Measurements from ENCODE around the gene CCNY.

DNA sequence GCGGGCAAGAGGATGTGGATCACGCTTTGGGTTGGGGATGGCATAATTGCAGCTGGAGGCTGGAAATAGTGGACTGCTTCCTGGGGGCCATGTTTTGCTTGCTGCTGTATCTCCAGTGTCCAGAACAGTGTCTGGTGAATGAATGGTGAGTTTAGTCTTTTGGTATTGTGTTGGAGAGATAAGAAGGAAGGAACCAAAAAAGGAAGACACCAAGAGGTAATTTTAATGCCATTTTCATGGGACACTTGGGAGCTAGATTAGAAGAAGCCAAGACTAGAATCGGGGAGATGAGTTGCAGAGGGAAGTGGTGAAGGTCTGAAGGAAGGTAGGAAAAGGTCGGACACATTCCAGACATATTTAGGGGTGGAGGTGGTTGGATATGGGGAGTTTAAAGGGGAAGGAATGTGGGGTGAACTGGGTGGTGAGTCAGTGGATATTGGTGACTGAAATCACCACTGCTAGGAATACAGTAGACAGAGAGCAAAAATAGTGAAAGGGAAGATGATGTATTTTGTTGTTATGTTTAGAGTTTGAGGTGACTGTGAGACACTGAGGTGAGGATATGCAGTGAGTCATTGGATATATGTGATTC, 76.7 kb downstream of the CCNY start:
- no peak for TF ChIP-seq EZH2 (IDR thresholded peaks at IDR 0.05; ENCODE audit: borderline replicate concordance, low read length)
- no peak for TF ChIP-seq CTCF (conservative IDR thresholded peaks at IDR 0.05 in 1 of 2, IDR thresholded peaks at IDR 0.05 in 1 of 2; ENCODE audit: extremely low read depth in 1 of 2, insufficient read depth in 1 of 2, low read depth in 1 of 2, low read length in 2 of 2)

All from mammary epithelial cell (primary cell).